Endodermal cell (in vitro differentiated cells): ENCODE measurements around the gene BAX. TPM values are rescaled to one million over a fixed set of nuclear protein-coding genes. Genes with fewer than 3 reads are reported as not detected.

ENCODE experiments used
- DNase-seq: peaks from one replicate; pipeline ENCODE4 v3.0.0-alpha.2; 2017
- H3K27ac ChIP-seq: 2 replicates; pipeline ENCODE4 v1.5.1; 2013; ENCODE audit warnings: mild to moderate bottlenecking, low read depth, low read length, moderate library complexity
- H3K27me3 ChIP-seq: 2 replicates; pipeline ENCODE4 v1.6.1; 2013; ENCODE audit warnings: mild to moderate bottlenecking, low read length, moderate library complexity; ENCODE audit not compliant: insufficient read depth, control insufficient read depth, poor library complexity, severe bottlenecking
- H3K36me3 ChIP-seq: 2 replicates; pipeline ENCODE4 v1.7.0; 2013; ENCODE audit warnings: mild to moderate bottlenecking, low read length, moderate library complexity; ENCODE audit not compliant: control insufficient read depth, insufficient read depth
- H3K4me1 ChIP-seq: one replicate; pipeline ENCODE4 v1.7.0; 2013; ENCODE audit warnings: low read length; ENCODE audit not compliant: control insufficient read depth, insufficient read depth
- H3K4me3 ChIP-seq: 2 replicates; pipeline ENCODE4 v1.5.1; 2013; ENCODE audit warnings: mild to moderate bottlenecking, low read length, moderate library complexity
- H3K9ac ChIP-seq: 2 replicates; pipeline ENCODE4 v1.6.1; 2013; ENCODE audit warnings: mild to moderate bottlenecking, low read length, moderate library complexity; ENCODE audit not compliant: poor library complexity, severe bottlenecking; ENCODE audit errors: extremely low read depth
- H3K9me3 ChIP-seq: 2 replicates; pipeline ENCODE4 v1.6.1; 2013; ENCODE audit warnings: mild to moderate bottlenecking, low read length, moderate library complexity; ENCODE audit not compliant: control insufficient read depth
- H3K27ac Mint-ChIP-seq: 2 replicates; pipeline ENCODE4 v1.8.0; 2020; ENCODE audit warnings: mixed read lengths
- H3K27me3 Mint-ChIP-seq: 2 replicates; pipeline ENCODE4 v1.8.0; 2021; ENCODE audit warnings: mild to moderate bottlenecking, mixed read lengths; ENCODE audit not compliant: insufficient read depth
- H3K36me3 Mint-ChIP-seq: 2 replicates; pipeline ENCODE4 v1.8.0; 2020; ENCODE audit warnings: low read depth, mixed read lengths
- H3K4me1 Mint-ChIP-seq: 2 replicates; pipeline ENCODE4 v1.8.0; 2020; ENCODE audit warnings: mixed read lengths
- H3K4me3 Mint-ChIP-seq: 2 replicates; pipeline ENCODE4 v1.8.0; 2020; ENCODE audit warnings: mild to moderate bottlenecking, moderate library complexity, mixed read lengths
- H3K9me3 Mint-ChIP-seq: 2 replicates; pipeline ENCODE4 v1.8.0; 2020; ENCODE audit warnings: mild to moderate bottlenecking, mixed read lengths
- CTCF ChIP-seq: fragments of 200-600 bp; sonication (generic); conservative IDR thresholded peaks from 2 replicates; pipeline ENCODE4 v1.5.0; 2021; ENCODE audit warnings: antibody characterized with exemption, mild to moderate bottlenecking
- WGBS, 2 experiments: methylation state at CpG; one replicate each; pipeline versions ENCODE4 v1.1.5 to v1.1.7; 2013; ENCODE audit warnings: missing lambda C conversion rate in 2 of 2, mixed read lengths in 1 of 2; ENCODE audit not compliant: insufficient coverage in 1 of 2, insufficient read length in 1 of 2; 5-methylcytosine and 5-hydroxymethylcytosine counted together
- total RNA-seq, 2 donors: library from RNA; stranded (reverse); fragmentation: NEBNext Ultra II Directional in 1 of 2; extraction: Animal tissue kit (Norgen Biotek cat#: 25700) in 1 of 2; gene quantifications; 2 replicates in 1 of 2; 3 replicates in 1 of 2; pipeline ENCODE4 v1.2.1, GENCODE V29; 2021

Gene BAX
- total RNA-seq, 2 donors from 2014 or later: 172 to 184 TPM

GRCh38 chr19:48985711-48986110, 31.0 kb downstream of the BAX start:
- no peak for DNase-seq
- 95 to 96% methylated on average over 12 to 13 of the region's 13 CpGs for WGBS, 2 experiments
- Histone ChIP-seq H3K4me1 (no peaks in the 10 kb centered on the region), H3K9ac (no peak overlapping the region), H3K27me3 (no peaks in the 10 kb centered on the region), H3K36me3 (peaks cover 65% of the 10 kb centered on the region), H3K9me3 (no peaks in the 10 kb centered on the region), H3K27ac (no peak overlapping the region), H3K4me3 (no peak overlapping the region)
- Mint-ChIP-seq H3K9me3 (no peaks in the 10 kb centered on the region), H3K27me3 (no peaks in the 10 kb centered on the region), H3K36me3 (peaks cover 74% of the 10 kb centered on the region), H3K27ac (no peak overlapping the region), H3K4me3 (no peak overlapping the region), H3K4me1 (peaks cover 4% of the 10 kb centered on the region)
- no peak for TF ChIP-seq CTCF

GRCh38 chr19:48986211-48986610, 31.5 kb downstream of the BAX start:
- no peak overlapping the region for H3K27ac ChIP-seq
- peaks cover 6% of the 10 kb centered on the region for H3K4me1 Mint-ChIP-seq

GRCh38 chr19:48987323-48987722, 32.6 kb downstream of the BAX start:
- Histone ChIP-seq H3K27me3 (no peaks in the 10 kb centered on the region), H3K9me3 (no peaks in the 10 kb centered on the region), H3K4me1 (no peaks in the 10 kb centered on the region), H3K9ac (no peak overlapping the region), H3K4me3 (no peak overlapping the region), H3K36me3 (peaks cover 54% of the 10 kb centered on the region), H3K27ac (no peak overlapping the region)
- TF ChIP-seq CTCF: peak; percentile 19
- Mint-ChIP-seq H3K9me3 (no peaks in the 10 kb centered on the region), H3K4me3 (no peak overlapping the region), H3K27ac (peak overlapping the region; percentile 19), H3K27me3 (no peaks in the 10 kb centered on the region), H3K4me1 (peaks cover 11% of the 10 kb centered on the region), H3K36me3 (peaks cover 63% of the 10 kb centered on the region)
- no peak for DNase-seq
- 88 to 100% methylated on average over 4 to 7 of the region's 7 CpGs for WGBS, 2 experiments

More at GRCh38 chr19:48986211-48986610, 31.5 kb downstream of the BAX start:
- Histone ChIP-seq H3K27me3 (no peaks in the 10 kb centered on the region), H3K9me3 (no peaks in the 10 kb centered on the region), H3K36me3 (peaks cover 65% of the 10 kb centered on the region), H3K9ac (no peak overlapping the region), H3K4me1 (no peaks in the 10 kb centered on the region), H3K4me3 (no peak overlapping the region)
- Mint-ChIP-seq H3K36me3 (peaks cover 74% of the 10 kb centered on the region), H3K27me3 (no peaks in the 10 kb centered on the region), H3K9me3 (no peaks in the 10 kb centered on the region), H3K4me3 (no peak overlapping the region), H3K27ac (no peak overlapping the region)
- 92 to 100% methylated on average over 2 to 3 of the region's 3 CpGs for WGBS, 2 experiments
- no peak for DNase-seq
- TF ChIP-seq CTCF: no peak
